OCI-LY7 (cell line): ENCODE results near the gene DNAJB11. TPM values are rescaled to one million over a fixed set of nuclear protein-coding genes. Genes with fewer than 3 reads are reported as not detected.

ENCODE experiments used
- BruUV-seq: library from RNA; stranded (reverse); fragments of 400-500 nt; replicated peaks from 2 replicates; lab custom pipeline; 2021; lab: Mats Ljungman, UMichigan
- CTCF ChIA-PET: fragments of 300-600 bp; sonication (Branson Sonifier 250); formaldehyde crosslinking; loops from one replicate; lab custom pipeline; 2022; ENCODE audit warnings: antibody characterized with exemption; ENCODE audit not compliant: unreplicated experiment; lab: Charles Lee
- POLR2A ChIA-PET: fragments of 300-600 bp; sonication (Branson Sonifier 250); formaldehyde crosslinking; loops from one replicate; lab custom pipeline; 2022; ENCODE audit warnings: antibody characterized with exemption; lab: Charles Lee
- DNase-seq: peaks from one replicate; pipeline ENCODE4 v3.0.0-alpha.2; 2015; ENCODE audit warnings: low spot score
- H2AFZ ChIP-seq: fragments of 200-600 bp; sonication (generic), shearing (Covaris generic); 2 replicates; pipeline ENCODE4 v1.6.1; 2014; ENCODE audit warnings: mild to moderate bottlenecking, antibody characterized with exemption, low read length, moderate library complexity
- H3K27ac ChIP-seq: fragments of 200-600 bp; sonication (generic); 2 replicates; pipeline ENCODE4 v1.5.1; 2014; ENCODE audit warnings: mixed run types, low read depth, mild to moderate bottlenecking, moderate library complexity, low read length, inconsistent platforms; ENCODE audit not compliant: poor library complexity, severe bottlenecking
- H3K36me3 ChIP-seq: fragments of 200-600 bp; sonication (generic); 2 replicates; pipeline ENCODE4 v1.6.1; 2014; ENCODE audit warnings: mild to moderate bottlenecking, antibody characterized with exemption, low read length, moderate library complexity, mixed read lengths; ENCODE audit not compliant: insufficient read depth
- H3K4me1 ChIP-seq: fragments of 200-600 bp; sonication (generic); 2 replicates; pipeline ENCODE4 v1.5.1; 2014; ENCODE audit warnings: mild to moderate bottlenecking, low read length; ENCODE audit not compliant: insufficient read depth, poor library complexity, severe bottlenecking
- H3K4me2 ChIP-seq: fragments of 200-600 bp; sonication (generic); 2 replicates; pipeline ENCODE4 v1.6.1; 2014; ENCODE audit warnings: mild to moderate bottlenecking, low read length
- H3K4me3 ChIP-seq: fragments of 200-600 bp; sonication (generic); 2 replicates; pipeline ENCODE4 v1.5.1; 2014; ENCODE audit warnings: mild to moderate bottlenecking, low read depth, low read length; ENCODE audit not compliant: poor library complexity, severe bottlenecking
- H3K79me2 ChIP-seq: fragments of 200-600 bp; sonication (generic); 2 replicates; pipeline ENCODE4 v1.6.1; 2016; ENCODE audit warnings: low read depth, mild to moderate bottlenecking, low read length, moderate library complexity, mixed read lengths; ENCODE audit not compliant: insufficient read depth
- H3K9me2 ChIP-seq: fragments of 200-600 bp; sonication (generic); 2 replicates; pipeline ENCODE4 v1.6.1; 2016; ENCODE audit warnings: mild to moderate bottlenecking, low read length, mixed read lengths; ENCODE audit not compliant: insufficient read depth
- H3K9me3 ChIP-seq: fragments of 200-600 bp; sonication (generic); 2 replicates; pipeline ENCODE4 v1.6.1; 2014; ENCODE audit warnings: mild to moderate bottlenecking, mixed run types, low read length, mixed read lengths
- H4K20me1 ChIP-seq: fragments of 200-600 bp; sonication (generic); 2 replicates; pipeline ENCODE4 v1.6.1; 2014; ENCODE audit warnings: mild to moderate bottlenecking, antibody characterized with exemption, low read length, moderate library complexity, mixed read lengths; ENCODE audit not compliant: insufficient read depth
- EZH2phosphoT487 ChIP-seq: fragments of 200-600 bp; sonication (generic); IDR thresholded peaks from 2 replicates; pipeline ENCODE4 v1.6.1; 2018; ENCODE audit warnings: low read depth, borderline replicate concordance, mild to moderate bottlenecking, mixed run types, antibody characterized with exemption, low read length, moderate library complexity, mixed read lengths
- intact Hi-C: fragments of 100-400 bp; cut with micrococcal nuclease; formaldehyde crosslinking; loops from one replicate; pipeline ENCODE4 v1.10.0; 2022; ENCODE audit not compliant: unreplicated experiment
- total RNA-seq, 2 experiments: library from RNA; depleted of rRNA in 1 of 2; stranded (reverse); fragments of >200 nt in 1 of 2; shearing (Covaris generic) in 1 of 2; gene quantifications; 2 replicates each; pipeline ENCODE4 v1.2.3, GENCODE V29; 2014 to 2022
- TF ChIP-seq, protein P1 (sequence below): fragments of 200-600 bp; sonication (generic); conservative IDR thresholded peaks from 2 replicates; pipeline ENCODE4 v1.5.1; 2014; ENCODE audit warnings: mild to moderate bottlenecking, antibody characterized with exemption, low read length, moderate library complexity, mixed read lengths

DNAJB11 gene
- total RNA-seq, 2 experiments from 2014 or later, result 61.1 to 73.0 TPM

DNA sequence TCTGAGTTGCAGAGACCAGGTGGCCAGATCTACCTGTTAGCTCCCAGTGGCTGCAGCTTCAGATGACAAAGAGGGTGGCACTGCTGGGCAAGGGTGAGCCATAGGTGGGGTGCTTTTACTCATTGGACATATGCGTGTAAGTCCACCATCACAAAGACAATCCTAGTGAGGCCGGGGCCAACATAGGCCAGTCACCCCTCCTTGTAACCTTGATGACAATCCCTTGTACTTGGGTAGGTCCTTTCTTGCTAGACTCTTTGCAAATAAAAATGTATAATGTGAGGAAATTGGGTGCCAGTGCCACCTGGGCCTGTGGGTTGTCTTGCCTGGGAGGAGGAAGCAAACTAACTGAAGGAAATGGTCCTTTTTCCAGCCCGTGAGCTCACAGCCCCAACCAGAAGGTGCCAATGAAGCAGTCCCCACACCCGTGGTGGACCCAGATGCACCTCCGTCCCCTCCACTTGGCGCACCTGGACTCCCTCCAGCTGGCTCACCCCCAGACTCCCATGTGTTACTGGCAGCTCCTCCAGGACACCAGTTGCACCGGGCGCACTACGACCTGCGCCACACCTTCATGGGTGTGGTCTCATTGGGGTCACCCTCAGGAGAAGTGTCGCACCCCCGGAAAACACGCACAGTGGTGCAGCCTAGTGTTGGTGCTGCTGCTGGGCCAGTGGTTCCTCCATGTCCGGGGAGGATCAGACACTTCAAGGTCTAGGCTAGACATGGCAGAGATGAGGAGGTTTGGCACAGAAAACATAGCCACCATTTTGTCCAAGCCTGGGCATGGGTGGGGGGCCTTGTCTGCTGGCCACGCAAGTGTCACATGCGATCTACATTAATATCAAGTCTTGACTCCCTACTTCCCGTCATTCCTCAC is 49.9 kb downstream of the DNAJB11 start:
- H4K20me1 ChIP-seq, result no peaks in the 10 kb centered on the region
- H3K79me2 ChIP-seq, result no peaks in the 10 kb centered on the region
- H3K9me3 ChIP-seq, result no peaks in the 10 kb centered on the region
- intact Hi-C loops, result no loop called here
- ChIA-PET POLR2A (interaction anchor here (0.6 to 0.8 kb wide), 3 partner anchors 31 to 221 kb away, joined by 3 to 7 read pairs (median 4); no protein-coding TSS in a partner anchor), CTCF (no interaction called here)
- peaks cover 6% of the 10 kb centered on the region for H3K4me1 ChIP-seq
- TF ChIP-seq, protein P1, sequence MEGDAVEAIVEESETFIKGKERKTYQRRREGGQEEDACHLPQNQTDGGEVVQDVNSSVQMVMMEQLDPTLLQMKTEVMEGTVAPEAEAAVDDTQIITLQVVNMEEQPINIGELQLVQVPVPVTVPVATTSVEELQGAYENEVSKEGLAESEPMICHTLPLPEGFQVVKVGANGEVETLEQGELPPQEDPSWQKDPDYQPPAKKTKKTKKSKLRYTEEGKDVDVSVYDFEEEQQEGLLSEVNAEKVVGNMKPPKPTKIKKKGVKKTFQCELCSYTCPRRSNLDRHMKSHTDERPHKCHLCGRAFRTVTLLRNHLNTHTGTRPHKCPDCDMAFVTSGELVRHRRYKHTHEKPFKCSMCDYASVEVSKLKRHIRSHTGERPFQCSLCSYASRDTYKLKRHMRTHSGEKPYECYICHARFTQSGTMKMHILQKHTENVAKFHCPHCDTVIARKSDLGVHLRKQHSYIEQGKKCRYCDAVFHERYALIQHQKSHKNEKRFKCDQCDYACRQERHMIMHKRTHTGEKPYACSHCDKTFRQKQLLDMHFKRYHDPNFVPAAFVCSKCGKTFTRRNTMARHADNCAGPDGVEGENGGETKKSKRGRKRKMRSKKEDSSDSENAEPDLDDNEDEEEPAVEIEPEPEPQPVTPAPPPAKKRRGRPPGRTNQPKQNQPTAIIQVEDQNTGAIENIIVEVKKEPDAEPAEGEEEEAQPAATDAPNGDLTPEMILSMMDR, result no peak
- TF ChIP-seq EZH2phosphoT487, result no peak
- no peak overlapping the region for H3K4me2 ChIP-seq
- H2AFZ ChIP-seq, result no peak overlapping the region
- no TSS peak for BruUV-seq
- DNase-seq, result no peak
- H3K9me2 ChIP-seq, result no peaks in the 10 kb centered on the region
- H3K4me3 ChIP-seq, result no peak overlapping the region
- no peaks in the 10 kb centered on the region for H3K36me3 ChIP-seq
- H3K27ac ChIP-seq, result no peak overlapping the region

DNA sequence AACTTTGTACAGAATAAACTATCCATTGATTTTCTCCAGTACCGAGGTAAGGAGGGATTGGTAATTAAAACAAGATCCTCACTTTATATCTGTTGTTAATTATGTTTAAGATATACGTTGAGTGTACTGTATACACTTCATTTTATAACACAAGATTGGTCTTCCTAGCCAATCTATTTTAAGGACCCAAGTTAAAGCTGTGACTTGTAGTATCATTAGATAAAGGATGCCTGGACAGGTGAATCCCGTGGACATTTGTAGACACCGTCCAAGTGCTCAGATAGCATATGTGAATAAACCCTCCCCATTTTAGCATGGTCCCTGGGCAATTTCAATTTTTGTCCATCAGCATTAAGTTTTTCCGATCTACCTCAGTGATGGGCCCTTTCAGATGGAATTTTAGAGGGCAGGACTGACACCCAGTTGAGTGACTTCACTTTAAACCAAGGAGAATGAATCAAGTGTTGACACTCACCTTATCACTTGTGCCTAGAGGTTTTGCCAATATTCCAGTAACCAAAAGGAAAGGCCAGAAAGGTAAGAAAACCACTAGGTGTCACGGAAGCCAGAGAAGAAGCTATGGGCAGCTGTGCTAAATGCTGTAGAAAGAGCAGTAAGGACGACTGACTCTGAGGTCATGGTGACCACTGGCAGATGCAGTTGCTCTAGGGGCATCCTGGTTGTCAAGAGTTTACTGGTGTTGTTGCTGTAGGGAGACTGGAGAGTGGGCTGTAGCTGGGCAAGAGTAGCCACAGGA is 51.6 kb downstream of the DNAJB11 start:
- Histone ChIP-seq H3K36me3 (no peaks in the 10 kb centered on the region), H4K20me1 (no peaks in the 10 kb centered on the region), H3K4me2 (no peak overlapping the region), H3K4me3 (no peak overlapping the region), H3K9me3 (no peaks in the 10 kb centered on the region), H3K27ac (no peak overlapping the region), H2AFZ (no peak overlapping the region), H3K4me1 (peaks cover 8% of the 10 kb centered on the region), H3K9me2 (no peaks in the 10 kb centered on the region), H3K79me2 (no peaks in the 10 kb centered on the region)
- DNase-seq, result no peak
- intact Hi-C loops, result no loop called here
- POLR2A ChIA-PET, result interaction anchor here (0.7 to 1.0 kb wide), 2 partner anchors 202 to 213 kb away, joined by 3 read pairs; no protein-coding TSS in a partner anchor
- no peak for TF ChIP-seq EZH2phosphoT487
- TF ChIP-seq, protein P1, result no peak
- BruUV-seq, result no TSS peak
- CTCF ChIA-PET, result no interaction called here
